GM19351 (cell line): ENCODE data around the gene FGGY.
"Not testable (repeated sequence)": the region's sequence is repeated elsewhere in the genome, so short reads cannot be mapped to it uniquely, and the experiment has no call there.

Experiments used
- ATAC-seq: cut with Tn5 transposase; IDR thresholded peaks from one replicate; pipeline ENCODE4 v1.9.1; 2021; ENCODE audit warnings: mild to moderate bottlenecking, moderate library complexity; ENCODE audit not compliant: unreplicated experiment

The FGGY gene

DNA sequence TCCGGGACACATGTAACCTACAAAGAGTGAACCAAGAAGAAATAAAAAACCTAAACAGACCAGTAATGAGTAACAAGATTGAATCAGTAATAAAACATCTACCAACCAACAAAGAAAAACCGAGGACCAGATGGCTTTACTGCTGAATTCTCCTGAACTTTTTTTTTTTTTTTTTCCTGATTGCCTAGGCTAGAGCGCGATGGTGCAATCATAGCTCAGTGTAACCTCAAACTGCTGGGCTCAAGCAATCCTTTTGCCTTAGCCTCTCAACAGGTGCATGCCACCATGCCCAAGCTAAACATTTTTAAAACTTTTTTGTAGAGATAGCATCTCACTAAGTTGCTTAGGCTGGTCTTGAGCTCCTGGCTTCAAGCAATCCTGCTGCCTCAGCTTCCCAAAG lies 11.2 kb upstream of the FGGY start:
- ATAC-seq, result no peak

DNA sequence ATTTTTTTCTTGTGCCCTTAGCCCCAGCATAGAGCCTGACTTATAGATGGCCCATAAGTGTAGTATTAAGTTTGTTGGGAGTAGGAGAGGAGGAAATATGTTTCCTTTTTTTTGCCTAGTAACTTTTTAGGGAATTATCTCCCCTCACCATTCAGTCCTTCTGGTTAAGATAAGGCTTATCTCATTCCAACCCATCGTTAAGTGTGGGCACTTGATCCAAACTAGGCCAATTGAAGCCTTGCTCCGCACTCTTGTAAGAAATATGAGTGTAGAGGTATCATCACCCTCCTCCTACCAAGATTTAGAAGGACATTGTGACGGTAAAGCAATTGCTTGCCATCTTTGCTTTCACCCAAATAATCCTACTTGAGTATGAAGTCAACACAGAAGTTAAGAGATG lies 8.8 kb upstream of the FGGY start:
- no peak for ATAC-seq

DNA sequence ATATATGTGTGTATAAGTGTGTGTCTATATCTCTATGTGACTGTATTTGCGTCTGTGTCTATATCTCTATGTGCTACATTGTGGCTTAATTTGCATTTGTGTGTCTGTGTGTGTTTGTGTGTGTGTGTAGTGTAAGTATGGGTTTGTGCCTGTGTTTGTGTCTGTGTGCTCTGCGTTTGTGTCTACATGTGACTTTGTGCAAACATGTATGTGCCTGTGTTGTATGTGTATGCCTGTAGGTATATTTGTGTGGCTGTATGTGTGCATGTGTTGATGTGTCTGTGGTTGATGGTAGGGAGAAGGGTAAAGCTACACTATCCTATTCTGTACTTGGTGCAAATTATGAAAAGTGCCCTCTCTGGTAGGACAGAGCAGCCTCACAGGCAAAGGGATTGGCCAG lies 7.3 kb upstream of the FGGY start:
- ATAC-seq, result no peak

DNA sequence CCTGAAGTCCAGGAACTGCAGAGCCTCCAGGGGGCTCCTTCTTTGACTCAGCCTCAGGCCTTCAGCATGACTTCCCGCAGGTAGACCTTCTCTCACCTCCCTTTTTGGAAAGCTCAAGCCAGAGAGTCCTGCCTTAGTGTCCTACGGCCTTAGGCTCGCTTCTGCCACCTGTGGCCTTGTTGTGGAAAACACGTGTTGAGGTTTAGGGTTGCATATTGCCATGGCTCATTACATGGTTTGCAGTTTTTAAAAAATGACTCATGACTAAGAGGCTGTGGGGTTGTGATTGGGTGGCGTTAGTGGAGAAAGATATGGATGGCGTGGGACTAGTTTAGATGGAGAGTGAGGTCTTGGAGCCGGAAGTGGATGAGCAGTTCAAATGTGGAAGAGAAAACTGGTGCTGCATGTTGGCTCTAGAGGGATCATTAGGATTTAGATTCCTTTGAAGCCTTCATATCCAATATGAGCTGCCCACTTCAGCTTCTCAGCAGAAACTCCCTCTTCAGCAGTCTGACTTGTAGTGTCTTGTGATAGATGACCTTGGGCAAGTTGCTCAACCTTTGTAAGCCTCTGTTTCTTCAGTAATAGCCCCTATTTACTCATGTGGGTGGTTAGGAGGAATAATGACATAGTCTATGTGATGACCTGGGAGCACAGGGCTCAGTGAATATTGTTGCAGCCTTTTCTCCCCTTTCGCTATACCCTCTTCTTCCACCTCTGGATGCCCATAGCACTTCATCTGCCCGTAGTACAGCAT lies 6.5 kb upstream of the FGGY start:
- peak; percentile 88 for ATAC-seq

DNA sequence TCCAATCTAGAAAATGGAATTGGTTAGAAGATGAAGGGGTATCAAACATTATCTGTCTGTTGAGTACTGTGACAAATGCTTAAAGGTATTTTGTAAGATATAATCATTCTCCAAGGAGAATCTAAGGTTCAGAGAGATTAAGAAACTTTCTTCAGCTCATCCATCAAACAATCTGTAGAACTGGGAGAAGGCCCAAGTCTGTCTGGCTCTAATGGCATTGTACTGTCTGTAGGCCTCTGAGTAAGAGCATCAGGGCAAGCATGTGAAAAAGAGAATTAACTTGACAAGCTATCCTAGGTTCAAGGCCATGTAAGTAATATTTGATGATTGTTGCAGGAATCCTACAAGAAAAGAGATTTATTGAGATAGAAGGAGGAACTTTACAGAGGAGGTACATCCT lies 5.3 kb upstream of the FGGY start:
- no peak for ATAC-seq

DNA sequence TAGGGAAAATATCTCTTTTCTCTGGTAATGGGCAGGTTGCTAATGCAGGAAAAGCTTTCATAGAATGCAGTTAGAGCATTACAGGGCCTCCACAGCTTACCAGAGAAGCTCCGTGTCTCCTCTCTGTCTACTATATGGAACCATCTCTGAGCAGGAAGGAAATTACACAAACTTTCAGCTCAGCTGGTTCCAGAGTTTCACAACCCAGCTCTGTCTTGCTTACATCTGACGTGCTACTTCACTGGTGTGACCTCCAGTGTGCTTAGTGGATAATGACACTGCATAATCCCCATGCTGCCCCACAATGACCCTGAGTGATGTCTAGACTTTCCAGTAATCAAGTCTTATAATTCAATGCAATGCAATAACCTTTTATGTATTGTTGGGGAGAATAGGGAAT lies 4.3 kb upstream of the FGGY start:
- ATAC-seq, result peak; percentile 25

DNA sequence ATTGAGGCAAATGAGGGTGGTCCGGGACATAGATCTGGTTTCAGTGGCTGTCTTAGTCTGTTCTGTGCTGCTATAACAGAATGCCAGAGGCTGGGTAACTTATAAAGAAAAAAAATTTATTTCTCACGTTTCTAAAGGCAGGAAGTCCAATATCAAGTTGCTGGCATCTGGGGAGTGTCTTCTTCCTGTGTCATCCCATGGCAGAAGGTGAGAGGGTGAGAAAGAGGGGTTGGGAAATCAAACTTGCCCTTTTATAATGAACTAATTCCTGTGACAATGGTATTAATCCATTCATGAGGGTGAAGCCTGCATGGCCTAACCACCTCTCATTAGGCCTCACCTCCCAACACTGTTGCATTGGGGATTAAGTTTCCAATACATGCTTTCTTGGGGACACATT lies 3.7 kb upstream of the FGGY start:
- no peak for ATAC-seq

DNA sequence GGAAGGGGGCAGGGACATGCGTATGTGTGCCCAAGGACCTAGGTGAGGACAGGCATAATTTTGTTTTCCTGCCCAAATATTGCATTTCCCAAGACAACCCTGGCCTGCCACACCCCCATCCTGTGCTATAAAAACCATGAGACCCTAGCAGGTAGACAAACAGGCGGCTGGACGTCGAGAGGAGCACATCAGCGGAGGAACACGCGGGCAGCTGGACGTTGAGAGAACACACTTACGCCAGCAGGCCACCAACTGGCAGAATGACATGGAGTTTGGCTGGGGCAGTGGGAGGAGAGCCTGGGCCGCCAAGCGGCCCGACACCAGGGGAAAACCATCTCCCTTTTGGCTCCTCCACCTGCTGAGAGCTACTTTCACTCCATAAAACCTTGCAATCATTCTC lies 3.0 kb upstream of the FGGY start:
- ATAC-seq, result no peak

DNA sequence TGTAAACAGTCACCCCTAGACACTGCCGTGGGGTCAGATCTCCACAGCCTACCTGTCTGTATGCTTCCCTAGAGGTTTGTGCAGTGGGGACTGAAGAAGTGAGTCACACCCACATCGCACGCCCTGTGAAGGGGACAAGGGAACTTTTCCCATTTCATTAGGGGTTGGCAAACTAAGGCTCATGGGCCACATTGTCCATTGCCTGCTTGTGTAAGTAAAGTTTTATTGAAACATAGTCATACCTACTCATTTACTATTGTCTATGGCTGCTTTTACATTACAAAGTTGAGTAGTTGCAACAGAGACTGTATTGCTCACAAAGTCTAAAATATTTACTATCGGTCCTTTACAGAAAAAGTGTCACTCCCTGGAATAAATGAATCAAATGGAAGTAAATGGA lies 2.5 kb upstream of the FGGY start:
- ATAC-seq, result no peak

DNA sequence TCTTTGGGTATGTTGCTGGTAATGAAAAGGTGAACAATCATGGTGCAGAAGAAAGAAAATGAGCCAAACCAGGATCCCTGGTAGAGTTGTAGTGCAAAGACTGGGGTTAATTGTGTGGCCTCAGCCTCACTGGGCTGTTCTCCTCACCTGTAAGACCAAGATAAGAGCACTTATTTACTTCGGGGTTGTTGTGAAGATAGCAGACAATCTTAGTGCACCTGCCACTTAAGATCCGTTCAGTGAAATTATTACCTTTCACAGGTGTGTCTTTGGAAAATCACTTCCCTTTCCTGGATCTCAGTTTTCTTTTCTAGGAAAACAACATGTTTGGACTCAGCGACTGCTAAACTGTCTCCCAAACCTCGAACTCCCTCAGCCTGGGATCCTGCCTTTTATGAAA lies 1.3 kb upstream of the FGGY start:
- ATAC-seq, result no peak

DNA sequence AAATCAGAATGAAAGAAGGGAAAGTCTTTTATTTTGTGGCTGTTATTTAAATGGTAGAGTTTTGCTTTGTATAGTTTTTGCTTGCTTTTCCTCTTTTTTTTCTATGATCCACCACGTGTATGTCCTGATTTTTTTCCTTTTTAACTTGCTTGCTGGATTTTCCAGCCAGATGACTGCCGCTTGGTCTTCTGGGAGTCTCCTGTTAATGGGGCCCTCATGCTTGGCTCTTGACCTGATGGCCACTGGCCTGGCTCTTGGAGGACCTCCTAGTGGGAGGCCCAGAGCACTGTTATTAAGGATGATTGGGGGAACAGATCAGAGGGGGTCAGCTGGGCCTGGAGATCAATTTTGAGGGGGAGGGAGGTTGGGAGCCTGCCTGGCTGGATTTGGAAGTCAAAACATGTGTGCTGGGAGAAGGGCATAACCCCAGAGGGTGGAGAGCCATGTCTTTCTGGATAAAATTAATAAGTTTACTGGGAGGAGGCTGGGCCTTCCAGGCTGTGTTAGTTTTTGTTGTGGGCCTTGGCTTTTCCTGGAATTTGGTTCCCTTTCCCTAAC lies 1.2 kb downstream of the FGGY start:
- ATAC-seq, result no peak

DNA sequence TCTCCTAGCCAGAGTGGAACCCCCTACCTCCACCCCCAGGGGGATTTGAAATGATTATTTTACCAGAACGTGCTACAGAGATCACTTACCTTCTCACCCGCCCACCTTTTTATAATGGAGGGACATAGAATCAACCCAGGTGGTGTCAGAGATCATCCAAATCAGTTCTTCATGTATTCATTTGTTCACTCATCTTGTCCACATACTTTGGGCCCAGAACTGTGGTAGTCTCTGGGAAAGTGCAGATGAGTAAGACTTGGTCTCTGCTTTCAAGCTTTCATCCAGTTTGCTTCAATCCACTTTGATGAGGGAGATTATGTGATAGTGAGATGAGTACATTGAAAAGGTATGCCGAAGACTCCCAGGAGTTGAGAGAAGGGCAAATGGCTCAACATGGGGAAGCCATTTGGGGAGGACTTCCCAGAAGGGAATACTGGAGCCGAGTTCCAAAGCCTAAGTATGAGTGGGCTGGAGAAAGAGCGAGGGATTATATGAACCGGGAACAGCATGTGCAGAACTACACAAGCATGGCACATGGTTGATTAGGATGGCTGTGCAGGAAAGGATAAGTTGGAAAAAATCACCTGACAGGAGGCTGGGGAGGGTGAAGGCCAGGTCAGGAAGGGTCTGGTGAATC lies 1.9 kb downstream of the FGGY start:
- ATAC-seq, result no peak

DNA sequence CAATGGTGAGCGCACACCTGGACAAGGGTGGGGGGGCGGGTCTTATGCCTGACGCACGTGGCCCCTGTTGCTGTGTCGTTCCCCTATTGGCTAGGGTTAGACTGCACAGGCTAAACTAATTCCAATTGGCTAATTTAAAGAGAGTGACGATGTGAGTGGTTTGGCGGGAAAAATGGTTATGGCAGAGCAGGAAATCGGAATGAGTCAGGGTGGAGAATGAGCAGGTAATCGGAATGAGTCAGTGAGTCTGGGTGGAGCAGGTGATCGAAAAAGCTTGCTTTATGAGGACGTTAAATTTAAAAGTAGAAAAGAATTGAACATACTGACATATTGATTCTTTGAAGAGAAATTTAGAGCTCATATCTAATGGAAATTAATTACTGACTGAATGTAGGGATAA lies 2.8 kb downstream of the FGGY start:
- ATAC-seq, result not testable (repeated sequence)

DNA sequence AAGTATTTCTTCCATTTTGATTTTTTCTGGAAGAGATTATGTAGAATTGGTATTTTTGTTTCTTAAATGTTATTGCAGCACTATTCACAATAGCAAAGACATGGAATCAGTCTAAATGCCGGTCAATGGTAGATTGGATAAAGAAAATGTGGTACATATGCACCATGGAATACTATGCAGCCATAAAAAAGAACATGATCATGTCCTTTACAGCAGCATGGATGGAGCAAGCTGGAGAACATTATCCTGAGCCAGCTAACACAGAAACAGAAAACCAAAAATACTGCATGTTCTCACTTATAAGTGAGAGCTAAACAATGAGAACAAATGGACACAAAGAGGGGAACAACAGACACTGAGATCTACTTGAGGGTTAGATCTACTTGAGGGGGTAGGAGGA lies 5.4 kb downstream of the FGGY start:
- ATAC-seq, result no peak

DNA sequence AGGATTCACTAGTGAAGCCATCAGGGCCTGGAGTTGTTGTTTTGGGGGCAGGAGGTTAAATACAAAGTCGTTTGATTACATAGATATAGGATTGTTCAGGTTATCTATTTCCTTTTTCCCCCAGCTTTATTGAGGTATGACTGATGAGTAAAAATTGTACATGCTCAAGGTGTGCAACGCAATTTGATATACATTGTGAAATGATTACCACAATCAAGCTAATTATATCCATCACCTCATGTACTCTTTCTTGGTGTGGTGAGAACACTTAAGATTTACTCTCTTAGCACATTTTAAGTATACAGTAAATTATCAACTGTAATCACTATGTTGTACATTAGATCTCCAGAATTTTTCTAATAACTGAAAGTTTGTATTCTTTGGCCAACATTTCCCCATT lies 6.0 kb downstream of the FGGY start:
- ATAC-seq, result no peak

DNA sequence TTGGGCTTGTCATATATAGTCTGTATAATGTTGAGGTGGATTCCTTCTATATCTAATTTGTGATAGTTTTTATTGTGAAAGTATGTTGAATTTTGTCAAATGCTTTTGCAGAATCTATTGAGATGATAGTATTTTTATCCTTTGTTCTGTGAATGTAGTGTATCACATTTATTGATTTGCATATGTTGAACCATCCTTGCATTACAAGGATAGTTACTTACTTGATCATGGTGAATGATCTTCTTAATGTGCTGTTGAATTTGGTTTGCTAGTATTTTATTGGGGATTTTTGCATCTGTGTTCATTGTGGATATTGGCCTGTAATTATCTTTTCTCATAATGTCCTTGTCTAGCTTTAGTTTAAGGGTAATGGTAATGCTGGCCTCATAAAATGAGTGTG lies 8.3 kb downstream of the FGGY start:
- no peak for ATAC-seq

DNA sequence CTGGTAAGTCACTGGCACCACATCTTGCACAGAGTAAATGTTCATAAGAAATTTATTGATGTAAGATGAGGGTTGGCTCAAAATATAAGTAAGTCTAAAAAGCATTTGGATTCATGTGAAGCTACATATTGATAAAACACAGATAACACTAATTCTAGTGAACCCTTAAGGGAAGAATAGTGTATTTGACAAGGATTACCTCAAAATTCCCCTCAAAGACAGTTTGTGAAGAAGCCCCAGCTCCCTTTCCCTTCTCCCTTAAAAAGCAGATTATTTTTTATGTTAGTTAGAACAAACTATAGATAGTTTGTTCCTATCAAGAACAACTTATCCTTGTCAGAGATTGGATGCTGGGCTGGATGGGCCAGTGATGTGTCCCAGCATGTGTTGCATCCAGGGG lies 10.7 kb downstream of the FGGY start:
- ATAC-seq, result no peak

DNA sequence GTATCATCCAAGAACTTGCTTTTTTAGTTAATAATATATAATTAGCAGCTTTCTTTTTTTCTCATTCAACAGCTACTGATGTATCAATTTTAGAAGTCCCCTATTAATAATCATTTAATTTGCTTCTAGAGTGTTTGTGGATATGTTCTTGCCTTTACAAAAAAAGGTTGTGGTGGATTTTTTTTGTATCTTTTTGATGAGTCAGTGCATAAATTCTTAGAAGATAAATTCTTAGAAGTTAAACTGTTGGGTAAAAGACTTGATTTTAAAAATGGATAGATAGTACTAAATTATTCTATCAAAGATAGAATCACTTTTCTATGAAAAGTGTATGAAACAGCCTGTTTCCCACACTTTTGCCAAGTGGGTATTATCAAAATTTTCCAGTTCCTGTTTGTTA lies 11.9 kb downstream of the FGGY start:
- no peak for ATAC-seq

DNA sequence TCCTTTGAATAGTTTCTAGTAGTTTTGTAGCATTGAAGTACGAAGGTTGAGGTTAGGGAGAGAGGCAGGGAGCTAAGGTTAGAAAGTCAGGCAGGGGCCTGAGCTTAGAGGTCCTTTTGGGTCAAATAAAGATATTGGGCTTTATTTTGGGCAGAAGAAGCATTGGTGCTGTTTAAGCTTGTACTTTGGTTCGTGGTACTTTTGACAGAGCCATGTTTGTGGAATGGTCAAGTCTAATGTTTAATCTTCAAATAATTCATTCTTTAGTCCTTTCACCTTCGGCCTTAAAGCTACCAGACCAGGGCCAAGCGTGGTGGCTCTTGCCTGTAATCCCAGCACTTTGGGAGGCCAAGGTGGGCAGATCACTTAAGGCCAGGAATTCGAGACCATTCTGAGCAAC lies 12.5 kb downstream of the FGGY start:
- no peak for ATAC-seq

DNA sequence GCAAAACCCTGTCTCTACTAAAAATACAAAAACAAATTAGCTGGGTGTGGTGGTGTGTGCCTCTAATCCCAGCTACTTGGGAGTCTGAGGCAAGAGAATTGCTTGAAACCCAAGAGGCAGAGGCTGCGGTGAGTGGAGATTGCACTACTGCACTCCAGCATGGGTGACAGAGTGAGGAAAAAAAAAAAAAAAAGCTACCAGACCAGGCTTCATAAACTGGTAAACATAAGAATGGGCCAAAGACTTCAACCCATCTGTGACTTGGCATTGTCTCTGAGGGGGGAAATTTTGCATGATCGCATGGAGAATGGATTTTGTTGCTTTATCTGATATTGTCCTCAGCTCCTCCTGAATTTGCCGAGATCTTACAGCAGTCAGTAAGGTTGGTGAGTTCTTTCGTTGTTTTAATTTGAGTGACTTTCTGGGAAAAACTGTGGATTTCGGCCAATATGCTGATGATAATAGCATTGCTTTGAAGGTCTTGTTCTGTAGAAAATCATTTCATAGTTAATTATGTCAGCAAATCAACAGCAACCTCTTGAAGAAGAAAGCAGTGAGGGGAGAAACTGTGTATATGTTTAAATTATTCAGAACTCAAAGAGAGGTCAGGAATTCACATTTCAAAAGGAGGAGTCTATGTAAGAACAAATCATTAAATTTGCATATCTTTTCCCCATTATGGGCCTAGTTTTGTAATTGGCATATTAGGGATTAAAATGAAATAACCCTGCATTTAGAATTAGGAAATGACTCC lies 13.1 kb downstream of the FGGY start:
- no peak for ATAC-seq

DNA sequence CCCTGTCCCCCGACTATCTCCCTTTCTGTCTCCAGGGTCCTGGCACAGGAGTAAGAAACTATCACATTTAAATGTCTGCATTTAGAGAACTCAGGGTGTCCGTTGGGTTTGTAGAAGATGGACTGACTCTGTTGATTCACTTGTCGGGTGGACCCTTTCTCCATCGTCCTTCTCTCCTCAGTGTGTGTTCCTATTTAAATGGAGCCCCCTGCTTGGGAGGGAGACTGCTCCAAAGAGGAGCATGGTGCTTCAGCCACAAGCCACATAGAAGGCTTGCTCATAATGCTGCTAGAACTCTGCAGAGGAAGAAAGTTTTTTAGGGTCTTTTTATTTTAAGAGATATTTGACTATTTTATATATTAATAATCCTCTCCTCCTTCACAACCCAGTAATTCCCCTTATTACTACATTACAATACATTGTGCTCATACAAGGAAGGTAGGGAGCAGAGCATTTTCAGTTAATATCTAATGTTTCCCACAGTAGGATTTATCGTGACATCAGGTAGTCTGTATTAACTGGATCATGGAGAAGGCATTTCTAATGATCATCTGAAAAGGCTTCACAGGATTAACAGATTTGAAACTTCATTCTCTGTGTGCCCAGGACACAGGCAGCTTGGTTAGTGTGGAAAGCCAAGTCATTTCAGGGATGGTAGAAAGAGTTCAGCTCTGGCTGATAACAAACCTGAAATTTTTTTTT lies 13.8 kb downstream of the FGGY start:
- ATAC-seq, result no peak
